Astrocyte (in vitro differentiated cells and primary cell): ENCODE measurements around the gene RABL2A. TPM values are rescaled to one million over a fixed set of nuclear protein-coding genes. Genes with fewer than 3 reads are reported as not detected.
"Not testable (repeated sequence)": the region's sequence is repeated elsewhere in the genome, so short reads cannot be mapped to it uniquely, and the experiment has no call there.

ENCODE experiments used
- DNase-seq: peaks from one replicate; pipeline ENCODE4 v3.0.0-alpha.2; 2010; ENCODE audit warnings: low read depth
- FAIRE-seq: peaks from 2 replicates; lab custom pipeline; 2011; peaks lifted over from hg19 to GRCh38; lab: Jason Lieb, UNC
- H2AFZ ChIP-seq: 2 replicates; pipeline ENCODE4 v1.6.0; 2012; ENCODE audit warnings: low read depth, low read length, inconsistent platforms
- H3K27ac ChIP-seq: 2 replicates; pipeline ENCODE4 v1.5.1; 2011; ENCODE audit warnings: low read depth, low read length, inconsistent platforms
- H3K27me3 ChIP-seq: 2 replicates; pipeline ENCODE4 v1.6.0; 2011; ENCODE audit warnings: low read length, inconsistent platforms; ENCODE audit not compliant: insufficient read depth
- H3K36me3 ChIP-seq: 2 replicates; pipeline ENCODE4 v1.5.1; 2011; ENCODE audit warnings: low read length, inconsistent platforms; ENCODE audit not compliant: insufficient read depth
- H3K4me1 ChIP-seq: 2 replicates; pipeline ENCODE4 v1.5.1; 2011; ENCODE audit warnings: low read length, inconsistent platforms; ENCODE audit not compliant: insufficient read depth
- H3K4me2 ChIP-seq: 2 replicates; pipeline ENCODE4 v1.6.0; 2012; ENCODE audit warnings: low read length, inconsistent platforms
- H3K4me3 ChIP-seq: 2 replicates; pipeline ENCODE4 v1.5.1; 2011; ENCODE audit warnings: low read depth, mild to moderate bottlenecking, low read length, inconsistent platforms; ENCODE audit not compliant: insufficient read depth
- H3K79me2 ChIP-seq: 2 replicates; pipeline ENCODE4 v1.6.0; 2012; ENCODE audit warnings: mild to moderate bottlenecking, low read length, inconsistent platforms; ENCODE audit not compliant: insufficient read depth
- H3K9ac ChIP-seq: 2 replicates; pipeline ENCODE4 v1.6.0; 2012; ENCODE audit warnings: mild to moderate bottlenecking, low read length, inconsistent platforms
- H3K9me3 ChIP-seq: 2 replicates; pipeline ENCODE4 v1.5.1; 2012; ENCODE audit warnings: low read depth, mild to moderate bottlenecking, low read length, inconsistent platforms; ENCODE audit not compliant: insufficient read depth
- H4K20me1 ChIP-seq: 2 replicates; pipeline ENCODE4 v1.6.0; 2012; ENCODE audit warnings: low read length, inconsistent platforms; ENCODE audit not compliant: insufficient read depth
- H3K27ac Mint-ChIP-seq: one replicate; pipeline ENCODE4 v1.8.0; 2021; ENCODE audit warnings: mild to moderate bottlenecking, mixed read lengths; ENCODE audit not compliant: unreplicated experiment
- H3K27me3 Mint-ChIP-seq: one replicate; pipeline ENCODE4 v1.8.0; 2021; ENCODE audit warnings: low read depth, mixed read lengths; ENCODE audit not compliant: unreplicated experiment
- H3K36me3 Mint-ChIP-seq: one replicate; pipeline ENCODE4 v1.8.0; 2021; ENCODE audit warnings: low read depth, mixed read lengths; ENCODE audit not compliant: unreplicated experiment
- H3K4me1 Mint-ChIP-seq: one replicate; pipeline ENCODE4 v1.8.0; 2021; ENCODE audit warnings: low read depth, mixed read lengths; ENCODE audit not compliant: unreplicated experiment
- H3K4me3 Mint-ChIP-seq: one replicate; pipeline ENCODE4 v1.8.0; 2021; ENCODE audit warnings: mild to moderate bottlenecking, moderate library complexity, mixed read lengths; ENCODE audit not compliant: unreplicated experiment
- H3K9me3 Mint-ChIP-seq: one replicate; pipeline ENCODE4 v1.8.0; 2021; ENCODE audit warnings: mild to moderate bottlenecking, mixed read lengths; ENCODE audit not compliant: unreplicated experiment
- total RNA-seq: library from RNA; stranded (reverse); gene quantifications from 2 replicates; pipeline ENCODE4 v1.2.1, GENCODE V29; 2021

Gene RABL2A
- total RNA-seq, 1 donor from 2014 or later, result 13.0 TPM

- not testable (repeated sequence) for H3K27me3 ChIP-seq, H2AFZ ChIP-seq, H3K27ac ChIP-seq, H3K79me2 ChIP-seq, H3K4me3 Mint-ChIP-seq, H3K4me1 Mint-ChIP-seq, H3K9ac ChIP-seq, H3K36me3 ChIP-seq, DNase-seq, H3K27me3 Mint-ChIP-seq, H3K4me1 ChIP-seq, FAIRE-seq, H3K27ac Mint-ChIP-seq, H3K4me3 ChIP-seq, H4K20me1 ChIP-seq, H3K36me3 Mint-ChIP-seq, H3K4me2 ChIP-seq, H3K9me3 Mint-ChIP-seq, H3K9me3 ChIP-seq
Observed at GRCh38 chr2:113597572-113597971, 29.5 kb upstream of the RABL2A start.

GRCh38 chr2:113598180-113598579 is 28.9 kb upstream of the RABL2A start:
- DNase-seq, H3K4me2 ChIP-seq, H3K9ac ChIP-seq, H3K27ac Mint-ChIP-seq, H2AFZ ChIP-seq, H3K27me3 ChIP-seq, H3K4me3 Mint-ChIP-seq, H3K4me1 ChIP-seq, H3K36me3 Mint-ChIP-seq, H3K9me3 ChIP-seq, H3K36me3 ChIP-seq, H3K27ac ChIP-seq, H4K20me1 ChIP-seq, H3K4me3 ChIP-seq, H3K4me1 Mint-ChIP-seq, H3K27me3 Mint-ChIP-seq, H3K9me3 Mint-ChIP-seq, FAIRE-seq, H3K79me2 ChIP-seq: not testable (repeated sequence)

GRCh38 chr2:113598738-113599137 is 28.3 kb upstream of the RABL2A start:
- H3K9ac ChIP-seq, DNase-seq, H3K4me1 Mint-ChIP-seq, FAIRE-seq, H3K27ac ChIP-seq, H2AFZ ChIP-seq, H3K79me2 ChIP-seq, H3K4me3 ChIP-seq, H3K4me1 ChIP-seq, H3K4me3 Mint-ChIP-seq, H3K9me3 ChIP-seq, H3K36me3 Mint-ChIP-seq, H3K27me3 ChIP-seq, H3K36me3 ChIP-seq, H3K4me2 ChIP-seq, H4K20me1 ChIP-seq, H3K27me3 Mint-ChIP-seq, H3K9me3 Mint-ChIP-seq, H3K27ac Mint-ChIP-seq: not testable (repeated sequence)

GRCh38 chr2:113599208-113599607 is 27.9 kb upstream of the RABL2A start:
- not testable (repeated sequence) for H3K27me3 Mint-ChIP-seq, H3K9me3 ChIP-seq, H3K36me3 Mint-ChIP-seq, FAIRE-seq, H3K4me3 ChIP-seq, H3K4me1 Mint-ChIP-seq, H3K79me2 ChIP-seq, H4K20me1 ChIP-seq, H3K4me3 Mint-ChIP-seq, H3K9me3 Mint-ChIP-seq, H3K9ac ChIP-seq, H3K36me3 ChIP-seq, H3K27me3 ChIP-seq, H2AFZ ChIP-seq, H3K4me1 ChIP-seq, H3K27ac Mint-ChIP-seq, H3K27ac ChIP-seq, H3K4me2 ChIP-seq, DNase-seq
